GM18868 (cell line): ENCODE results near the gene DVL1.

Experiments
- ATAC-seq: cut with Tn5 transposase; IDR thresholded peaks from one replicate; pipeline ENCODE4 v1.9.1; 2021; ENCODE audit warnings: mild to moderate bottlenecking, moderate library complexity; ENCODE audit not compliant: unreplicated experiment

The DVL1 gene

DNA sequence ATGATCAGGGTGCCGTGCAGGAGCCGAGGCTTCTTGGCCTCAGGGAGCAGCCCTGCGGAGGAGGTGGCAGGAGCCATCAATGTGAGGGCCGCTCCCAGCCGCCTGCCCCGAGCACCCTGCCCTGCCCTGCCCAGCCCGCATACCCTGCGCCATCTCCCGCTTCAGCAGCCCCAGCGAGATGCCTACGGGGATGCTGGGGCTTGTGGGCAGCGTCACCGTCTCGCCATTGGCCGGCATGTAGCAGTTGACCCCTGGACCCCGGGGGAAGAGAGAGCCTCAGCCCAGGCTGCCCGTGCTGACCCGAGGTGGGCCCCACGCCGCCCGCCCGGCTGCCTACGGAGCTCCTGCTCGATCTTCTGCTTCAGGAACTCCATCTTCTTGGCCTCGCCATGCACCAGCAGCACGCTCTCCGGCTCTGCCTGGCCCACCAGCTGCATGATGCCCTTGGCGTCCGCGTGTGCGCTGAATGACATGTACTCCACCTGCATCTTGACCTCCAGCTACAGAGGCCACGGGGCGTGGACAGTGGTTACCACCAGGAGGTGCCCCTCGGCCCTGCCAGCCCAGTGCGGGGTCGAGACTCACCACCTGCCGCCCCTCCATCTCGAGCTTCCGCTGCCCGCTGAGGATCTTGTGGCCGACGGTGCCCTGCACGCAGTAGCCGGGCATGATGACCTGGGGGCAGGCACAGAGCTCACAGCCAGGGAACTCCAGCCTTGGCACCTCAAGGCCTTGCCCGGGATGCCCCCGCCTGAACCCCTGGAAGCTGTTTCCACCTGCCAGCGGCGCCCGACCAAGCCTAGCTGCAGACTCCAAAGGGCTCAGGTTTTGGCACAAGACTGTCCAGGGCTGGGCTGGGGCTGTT lies 36.5 kb downstream of the DVL1 start:
- no peak for ATAC-seq

DNA sequence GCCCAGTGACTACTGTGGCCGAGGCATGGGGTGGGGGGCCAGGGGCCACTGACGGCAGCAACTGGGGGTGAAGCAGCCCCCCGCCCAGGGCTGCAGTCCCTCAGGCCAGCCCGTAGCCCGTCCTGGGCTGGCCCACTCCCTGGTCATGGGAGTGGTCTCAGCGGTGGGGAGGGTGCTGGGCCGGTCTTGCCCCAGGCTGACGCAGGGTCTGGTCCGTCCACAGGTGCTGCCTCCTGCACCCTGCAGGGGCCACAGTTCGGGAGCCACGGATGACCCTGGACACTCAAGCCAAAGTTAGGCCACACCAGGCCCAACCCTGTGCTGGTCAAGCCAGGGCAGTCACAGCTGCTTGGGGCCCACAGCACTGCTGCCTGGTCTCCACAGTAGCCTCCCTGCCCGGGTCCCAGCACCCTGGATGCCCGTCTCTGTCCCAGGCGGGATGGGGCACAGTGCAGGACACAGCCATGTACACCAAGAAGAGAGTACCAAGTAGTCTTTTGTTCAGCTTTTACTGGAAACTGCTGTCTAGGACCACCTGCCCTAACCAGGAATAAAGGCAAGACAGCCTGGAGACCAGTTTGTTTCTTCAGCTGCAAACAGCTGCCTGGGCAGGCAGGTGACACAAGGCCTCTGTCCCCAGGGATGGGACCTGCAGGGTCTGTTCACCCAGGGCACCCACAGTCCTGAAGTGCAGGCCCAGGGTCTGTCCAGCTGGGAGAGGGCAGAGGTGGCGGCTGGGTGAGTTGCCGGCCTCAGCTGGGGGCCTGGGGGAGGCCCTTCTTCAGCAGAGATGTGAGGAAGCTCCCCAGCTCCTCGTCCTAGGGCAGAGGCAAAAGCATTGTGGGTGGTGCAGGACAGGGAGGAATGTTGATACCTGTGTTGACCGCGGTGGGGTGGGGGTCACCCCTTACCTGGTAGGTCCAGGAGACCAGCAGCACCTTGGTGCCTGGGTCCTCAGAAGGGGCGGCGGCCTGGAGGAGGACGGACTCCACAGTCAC lies 37.8 kb downstream of the DVL1 start:
- no peak for ATAC-seq

DNA sequence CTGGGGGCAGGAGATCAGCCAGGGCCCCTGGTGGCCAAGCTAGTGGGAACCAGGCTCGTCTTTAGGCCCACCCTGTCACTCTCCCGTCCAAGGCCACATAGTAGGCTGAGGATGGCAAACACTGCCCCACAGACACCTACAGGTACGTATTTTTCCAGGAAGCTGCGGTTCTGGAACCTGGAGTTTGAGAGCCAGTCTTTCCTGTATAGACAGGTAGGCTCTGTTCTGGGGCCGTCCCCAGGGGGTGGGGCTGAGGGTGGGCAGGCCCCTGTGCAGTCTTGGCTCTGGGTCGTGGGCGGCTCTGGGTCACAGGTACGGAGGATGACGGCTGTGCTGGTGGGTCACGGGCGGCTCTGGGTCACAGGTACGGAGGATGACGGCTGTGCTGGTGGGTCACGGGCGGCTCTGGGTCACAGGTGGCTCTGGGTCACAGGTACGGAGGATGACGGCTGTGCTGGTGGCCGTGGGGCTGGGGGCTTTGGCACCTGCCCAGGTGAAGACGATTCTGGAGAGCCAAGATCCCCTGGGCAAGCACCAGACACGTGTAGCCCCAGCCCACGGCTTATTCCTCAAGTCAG lies 38.7 kb downstream of the DVL1 start:
- no peak for ATAC-seq

DNA sequence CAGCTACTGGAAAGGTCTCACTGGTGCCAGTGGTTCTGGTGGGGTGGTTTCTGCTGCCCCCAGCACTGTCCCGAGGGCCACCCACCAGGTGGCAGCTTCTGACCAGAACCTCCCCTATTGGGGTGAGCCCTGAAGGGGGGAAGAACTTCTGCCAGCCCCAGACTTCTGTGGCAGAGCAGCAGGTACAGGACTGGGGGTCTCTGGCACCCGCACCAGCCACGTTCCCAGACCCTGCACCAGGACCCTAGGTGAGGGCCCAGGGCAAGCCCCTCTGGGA lies 39.2 kb downstream of the DVL1 start:
- ATAC-seq = no peak

DNA sequence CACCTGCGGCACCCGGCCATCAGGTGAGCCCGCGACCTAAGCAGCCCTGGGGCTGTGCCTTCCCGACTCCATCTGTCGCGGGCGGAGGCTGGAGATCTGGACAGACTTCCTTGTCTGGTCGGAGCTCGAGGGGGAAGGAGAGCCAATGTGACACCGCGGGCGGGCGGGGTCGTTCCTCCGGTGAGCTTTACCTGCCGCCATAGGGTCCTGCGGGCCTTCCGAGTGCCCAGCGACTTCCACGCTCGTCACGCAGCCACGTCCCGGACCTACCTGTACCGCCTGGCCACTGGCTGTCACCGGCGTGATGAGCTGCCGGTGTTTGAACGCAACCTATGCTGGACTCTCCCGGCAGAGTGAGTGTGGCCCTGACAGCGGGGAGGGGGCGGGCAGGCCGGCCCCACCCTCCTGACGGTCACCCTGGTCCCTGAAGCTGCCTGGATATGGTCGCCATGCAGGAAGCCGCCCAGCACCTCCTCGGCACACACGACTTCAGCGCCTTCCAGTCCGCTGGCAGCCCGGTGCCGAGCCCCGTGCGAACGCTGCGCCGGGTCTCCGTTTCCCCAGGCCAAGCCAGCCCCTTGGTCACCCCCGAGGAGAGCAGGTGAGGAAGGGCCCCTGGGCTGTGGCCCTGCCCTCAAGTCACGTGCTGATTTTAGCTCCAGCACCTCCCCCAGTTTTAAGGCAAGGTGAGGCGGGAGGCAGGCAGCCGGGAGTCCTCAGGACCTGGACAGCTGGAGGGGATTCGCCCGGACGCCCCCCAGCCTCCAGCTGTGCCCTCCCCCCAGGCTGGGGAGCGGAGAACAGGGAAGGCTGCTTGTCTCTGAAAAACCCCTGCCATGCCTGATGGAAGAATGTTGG lies 39.7 kb downstream of the DVL1 start:
- ATAC-seq = no peak

DNA sequence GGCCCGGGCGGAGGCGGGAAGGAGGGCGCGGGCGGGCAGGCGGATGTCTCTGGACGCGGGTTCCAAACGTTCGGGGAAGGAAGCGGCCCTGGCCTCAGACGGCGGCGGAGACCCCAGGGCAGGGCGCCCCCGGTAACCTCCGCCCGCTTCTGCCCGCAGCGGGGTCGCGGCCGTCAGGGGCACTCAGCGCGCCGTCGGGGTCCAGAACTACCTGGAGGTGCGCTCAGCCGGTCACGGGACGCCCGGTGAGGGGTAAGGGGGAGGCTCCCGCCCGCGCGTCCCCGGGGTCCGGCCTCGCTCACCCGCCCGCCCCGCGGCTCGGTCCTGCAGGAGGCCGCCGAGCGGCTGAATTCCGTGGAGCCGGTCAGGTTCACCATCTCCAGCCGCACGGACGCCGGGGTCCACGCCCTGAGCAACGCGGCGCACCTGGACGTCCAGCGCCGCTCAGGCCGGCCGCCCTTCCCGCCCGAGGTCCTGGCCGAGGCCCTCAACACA lies 40.4 kb downstream of the DVL1 start:
- ATAC-seq = no peak

DNA sequence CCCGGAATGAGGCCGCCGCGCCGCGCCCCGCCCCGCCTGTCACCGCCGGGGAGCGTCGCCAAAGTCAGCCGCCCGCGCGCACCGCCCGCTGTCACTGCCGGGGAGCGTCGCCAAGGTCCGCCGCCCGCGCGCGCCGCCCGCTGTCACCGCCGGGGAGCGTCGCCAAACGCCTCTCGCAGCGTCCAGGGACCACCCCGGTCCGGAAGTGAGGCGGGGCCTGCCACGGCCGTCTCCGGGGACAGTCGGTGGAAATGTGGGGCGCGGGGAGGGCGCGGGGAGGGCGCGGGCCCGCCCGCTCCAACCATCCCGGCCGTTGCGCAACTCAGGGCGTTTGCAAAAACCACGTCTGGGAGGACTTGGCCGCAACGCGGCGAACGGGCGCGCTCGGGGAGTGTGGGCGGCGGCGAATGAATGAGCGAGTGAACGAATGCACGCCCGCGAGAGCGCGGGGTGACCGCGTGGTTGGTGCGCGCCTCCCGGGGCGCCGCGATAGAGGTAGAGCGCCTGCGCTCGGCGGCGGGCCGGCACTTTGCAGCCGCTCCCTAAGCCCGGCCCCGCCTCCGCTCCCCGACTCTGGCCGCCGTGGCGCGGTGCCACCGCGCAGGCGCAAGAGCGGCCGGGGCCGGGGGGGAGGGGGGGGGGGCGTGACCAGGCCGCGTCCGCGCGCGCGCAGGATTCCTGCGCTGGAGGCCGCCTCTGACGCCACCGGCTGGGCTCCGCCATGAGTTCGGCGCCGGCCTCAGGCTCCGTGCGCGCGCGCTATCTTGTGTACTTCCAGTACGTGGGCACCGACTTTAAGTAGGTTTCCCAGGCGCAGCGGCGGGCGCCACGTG lies 41.1 kb downstream of the DVL1 start, which contains the start of the genes ACAP3 and PUSL1:
Gene ACAP3 (minus strand): TSS at position 8 of the 833 bp plus-strand sequence. CDS start 115 bp downstream, outside the sequence.
Gene PUSL1 (plus strand): TSS at position 675 of the 833 bp plus-strand sequence. CDS start 47 bp downstream, at position 722.
- peak; percentile 57 for ATAC-seq

DNA sequence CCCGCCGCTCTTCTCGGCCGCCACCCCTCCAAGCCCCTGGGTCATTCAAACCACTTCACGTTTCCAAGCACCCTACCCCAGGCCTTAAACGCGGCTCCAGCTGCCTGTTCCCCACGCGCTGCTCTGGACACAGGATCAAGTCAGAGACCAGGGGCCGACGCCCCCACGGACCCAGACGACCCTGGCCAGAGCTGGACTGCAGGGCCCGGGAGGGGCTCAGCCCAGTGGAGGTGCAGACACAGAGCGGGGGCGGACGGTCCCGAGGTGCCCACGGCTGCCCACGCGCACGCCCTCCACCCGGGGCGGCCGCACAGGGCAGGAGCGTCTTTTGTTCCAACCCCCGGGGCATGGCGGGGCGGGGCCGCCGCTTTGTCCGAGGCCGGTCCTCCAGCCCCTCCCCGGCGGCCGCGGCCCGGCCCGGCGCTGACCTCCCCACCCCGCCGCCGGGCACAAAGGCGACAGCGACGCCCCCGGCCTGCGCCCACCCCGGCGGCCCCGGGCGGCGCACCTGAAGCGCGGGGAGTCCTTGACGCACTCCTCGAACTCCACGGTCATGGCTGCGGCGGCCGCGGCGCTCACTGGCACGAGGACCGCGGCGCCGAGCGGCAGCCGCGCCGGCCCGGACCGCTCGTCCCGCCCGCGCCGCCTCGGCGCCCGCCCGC lies 41.8 kb downstream of the DVL1 start:
- ATAC-seq = no peak

DNA sequence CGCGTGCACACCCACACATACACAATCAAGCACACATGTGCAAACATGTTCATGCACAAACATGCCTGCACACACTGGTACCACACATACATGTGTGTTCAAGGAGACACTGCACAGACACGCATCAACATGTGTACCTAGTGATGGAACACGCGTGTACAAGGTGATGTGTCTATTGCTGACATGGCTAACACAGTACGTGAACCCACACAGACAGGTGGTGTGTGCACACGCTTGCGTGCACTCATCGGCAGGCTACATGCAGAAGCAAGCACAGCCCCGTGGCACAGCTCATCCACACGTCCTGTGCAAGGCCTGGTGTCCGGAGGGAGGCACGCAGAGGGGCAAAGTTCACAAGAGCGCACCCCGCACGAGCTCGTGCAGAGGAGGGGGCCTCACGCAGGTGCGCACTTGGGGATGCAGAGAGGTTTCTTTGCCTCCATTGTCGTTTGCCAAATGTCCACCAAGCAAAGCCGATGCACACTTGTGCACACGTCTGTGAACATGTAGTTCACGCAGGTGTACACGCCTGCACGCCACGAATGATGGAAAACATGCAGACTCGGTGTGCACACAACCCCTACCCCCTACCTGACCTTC lies 42.5 kb downstream of the DVL1 start:
- ATAC-seq = no peak

DNA sequence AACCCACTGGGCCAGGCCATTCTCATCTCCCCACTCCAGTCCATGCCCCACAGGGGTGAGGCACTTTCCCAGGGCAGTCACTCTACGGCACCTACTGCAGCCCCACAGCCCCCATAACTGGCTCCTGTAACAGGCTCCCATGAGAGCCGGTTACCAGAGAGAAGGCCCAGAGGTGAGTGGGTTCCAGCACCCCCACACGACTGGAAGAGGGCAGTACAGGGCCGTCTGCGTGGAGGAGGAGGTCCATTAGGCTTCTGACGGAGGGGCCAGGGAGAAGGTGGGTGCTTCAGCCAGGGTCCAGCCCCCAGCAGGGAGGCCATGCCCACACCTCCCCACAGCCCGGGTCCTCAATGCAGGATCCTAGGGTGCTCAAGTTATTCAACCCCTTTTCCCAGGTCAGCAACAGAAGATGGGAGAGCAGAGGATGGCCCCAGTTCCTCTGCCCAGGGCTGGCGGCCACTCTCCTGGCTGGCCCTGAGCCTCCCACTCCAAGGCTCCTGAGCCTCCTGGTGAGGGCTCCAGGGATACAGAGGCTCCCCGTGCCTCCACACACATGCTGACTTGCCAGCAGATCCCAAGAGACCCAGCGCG lies 43.1 kb downstream of the DVL1 start:
- no peak for ATAC-seq

DNA sequence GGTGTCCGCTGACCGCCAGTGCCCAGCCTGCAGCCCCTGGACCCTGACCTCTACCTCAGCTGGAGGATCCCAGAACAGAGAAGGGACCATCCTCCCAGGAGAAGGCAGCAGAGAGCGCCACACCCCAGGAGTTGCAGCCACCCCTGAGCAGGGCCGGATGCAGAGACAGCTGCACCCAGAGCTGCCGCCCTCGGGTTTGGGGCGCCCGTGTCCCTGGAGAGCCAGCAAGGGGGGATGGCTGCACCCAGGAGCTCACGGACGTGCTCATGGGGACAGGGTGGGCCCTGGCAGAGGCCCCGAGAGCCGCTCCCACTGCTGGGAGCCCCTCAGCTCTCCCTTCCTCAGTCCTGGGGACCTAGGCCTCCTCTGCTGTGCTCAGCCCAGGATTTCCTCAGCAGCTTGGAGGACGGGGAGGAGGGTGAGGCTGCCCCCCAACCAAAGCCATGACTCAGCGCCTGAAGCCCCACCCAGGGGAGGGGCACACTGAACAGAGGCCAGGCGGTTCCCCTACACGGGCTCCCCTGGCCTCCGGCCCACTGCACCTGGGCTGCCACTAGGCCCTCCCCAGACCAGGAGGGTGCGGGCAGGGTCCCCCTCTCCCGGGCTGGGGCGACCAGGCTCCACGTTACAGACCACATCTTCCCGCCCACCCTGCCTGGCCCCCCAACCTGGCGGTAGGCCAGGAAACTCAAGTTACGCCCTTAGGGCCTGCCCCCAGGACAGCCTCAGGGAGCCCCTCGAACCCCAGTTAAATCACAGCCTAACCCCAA lies 43.7 kb downstream of the DVL1 start:
- no peak for ATAC-seq

DNA sequence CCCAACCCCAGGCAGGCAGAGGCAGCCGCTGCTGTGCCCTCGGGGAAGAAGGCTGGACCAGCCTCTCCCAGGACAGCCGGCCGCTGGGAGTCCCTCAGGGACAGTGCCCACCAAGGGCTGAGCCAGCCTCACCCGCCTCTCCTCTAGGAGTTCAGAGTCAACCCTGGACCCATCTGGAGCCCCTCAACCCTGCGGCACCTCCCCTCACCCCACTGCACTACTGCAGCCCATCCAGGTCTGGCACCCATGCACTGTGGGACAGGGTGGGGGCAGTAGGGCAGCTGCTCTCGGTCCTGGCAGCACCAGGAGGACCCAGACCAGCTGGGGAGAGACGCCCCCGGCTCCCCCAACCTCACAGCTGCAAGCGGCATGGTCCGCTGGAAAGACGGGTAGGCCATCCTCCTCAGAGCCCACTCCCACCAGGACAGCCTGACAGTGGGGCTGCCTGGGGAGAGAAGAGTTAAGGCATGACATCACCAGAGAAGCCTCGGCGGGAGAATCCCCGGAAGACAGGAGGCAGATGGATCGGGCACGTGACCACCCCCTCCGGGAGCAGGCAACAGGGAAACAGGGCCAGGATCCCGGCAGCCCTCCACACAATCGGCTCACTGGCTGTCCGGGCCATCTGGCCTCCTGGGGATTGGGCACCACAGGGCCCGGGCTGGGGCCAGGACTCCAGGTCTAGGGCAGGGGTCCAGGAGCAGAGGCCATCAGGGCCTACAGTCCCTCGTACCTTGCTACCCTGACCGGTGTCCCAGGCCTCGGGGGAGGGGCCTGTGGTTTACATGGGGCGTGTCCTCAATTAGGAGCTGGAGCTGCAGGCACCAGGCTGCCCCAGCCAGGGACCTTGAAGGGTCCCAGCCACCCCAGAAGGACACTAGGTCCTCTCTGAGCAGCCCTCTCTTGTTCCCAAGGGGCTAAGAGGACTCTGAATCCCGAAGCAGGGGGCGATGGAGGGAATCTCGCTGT lies 44.6 kb downstream of the DVL1 start:
- no peak for ATAC-seq

DNA sequence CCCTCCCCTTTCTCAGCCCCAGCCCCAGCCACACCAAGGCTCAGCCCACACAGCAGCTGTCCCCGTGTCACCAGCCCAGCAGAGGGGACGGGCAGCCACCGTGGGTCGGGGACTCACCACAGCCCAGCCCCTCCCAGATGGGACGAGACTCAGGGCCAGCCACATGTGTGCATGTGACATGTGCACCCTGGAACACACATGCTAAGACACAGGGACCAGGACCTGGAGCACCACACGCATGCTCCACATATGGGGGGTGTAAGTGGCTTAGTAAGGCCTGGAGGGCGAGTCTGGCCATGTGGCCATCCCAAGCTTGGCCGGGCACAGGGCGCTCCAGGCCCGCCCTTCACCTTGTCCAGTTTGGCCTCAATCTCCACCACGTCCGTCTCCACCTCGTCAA lies 45.5 kb downstream of the DVL1 start:
- ATAC-seq = no peak

DNA sequence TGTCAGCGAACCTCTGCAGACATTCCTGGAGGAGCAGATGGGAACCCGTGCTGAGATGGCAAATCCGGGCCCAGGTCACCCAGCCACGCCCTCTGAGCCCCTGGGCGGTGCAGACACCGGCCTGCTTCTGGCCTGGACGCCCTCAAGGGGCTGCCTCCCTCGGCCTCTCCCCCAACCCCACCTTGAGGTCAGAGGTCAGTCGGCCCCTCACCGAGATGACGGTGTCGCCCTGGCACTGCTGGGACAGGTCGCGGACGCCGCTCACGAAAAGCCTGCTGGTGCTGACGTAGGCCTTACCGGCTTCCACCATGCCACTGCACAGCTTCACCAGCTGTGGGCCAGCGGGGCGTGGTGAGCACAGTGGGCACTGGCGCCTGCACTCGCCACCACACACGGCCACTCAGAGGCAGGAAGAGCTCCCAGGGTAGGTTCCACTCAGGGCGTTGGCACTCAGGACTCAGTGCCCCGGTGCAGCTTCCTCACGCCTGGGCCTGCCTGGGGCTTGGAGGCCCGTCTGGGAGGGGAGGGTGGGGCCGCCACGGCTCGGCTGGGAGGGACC lies 46.2 kb downstream of the DVL1 start:
- ATAC-seq = no peak

DNA sequence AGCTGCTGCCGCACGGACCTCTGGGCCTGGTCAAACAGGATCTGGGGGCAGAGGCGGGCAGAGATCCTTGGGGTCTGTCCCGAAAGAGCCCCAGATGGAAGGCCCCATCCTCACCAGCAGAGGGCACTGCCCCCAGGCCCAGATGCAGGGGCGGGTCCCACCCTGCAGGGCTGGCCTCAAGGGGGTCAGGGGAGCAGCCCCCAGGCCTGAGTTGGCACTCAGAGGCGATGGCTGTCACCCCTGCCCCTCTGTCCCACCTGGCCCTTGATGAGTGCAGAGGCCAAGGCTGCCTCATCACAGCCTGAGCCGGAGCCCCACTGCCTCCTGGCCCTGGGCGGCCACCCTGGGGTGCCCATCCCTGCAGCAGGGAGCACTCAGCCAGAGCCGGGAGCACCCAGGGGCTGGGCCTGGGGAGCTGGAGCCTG lies 47.2 kb downstream of the DVL1 start:
- no peak for ATAC-seq

DNA sequence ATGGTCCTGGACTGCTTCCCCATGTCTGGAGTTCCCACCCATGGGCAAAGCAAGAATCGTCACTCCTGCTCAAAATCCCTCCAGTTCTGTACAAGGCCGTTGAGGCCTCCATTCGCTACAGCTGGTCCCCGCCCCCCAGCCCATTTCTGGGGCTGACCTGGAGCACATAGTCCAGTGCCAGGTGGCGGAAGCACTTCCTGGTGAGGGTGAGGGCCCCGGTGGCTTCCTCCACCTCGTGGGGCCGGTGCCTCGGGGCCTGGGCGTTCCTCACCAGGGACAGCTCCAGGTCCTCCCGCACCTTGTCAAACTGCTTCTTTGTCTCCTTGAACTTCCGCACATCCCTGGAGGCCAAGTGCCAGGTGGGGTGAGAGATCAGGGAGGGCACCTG lies 48.9 kb downstream of the DVL1 start:
- ATAC-seq = no peak
